ENCODE measurements around the gene NDUFB1. TPM values are rescaled to one million over a fixed set of nuclear protein-coding genes. Genes with fewer than 3 reads are reported as not detected.

The NDUFB1 gene
- total RNA-seq, 2 donors from 2014 or later, result 167 to 185 TPM

- Histone ChIP-seq H3K36me3 (peaks cover 7% of the 10 kb centered on the region), H3K27ac (no peak overlapping the region), H3K27me3 (no peaks in the 10 kb centered on the region), H3K4me1 (no peaks in the 10 kb centered on the region), H3K9ac (ENCODE audit: low read depth in 2 of 2, low read length in 2 of 2) (no peak overlapping the region), H3K9me3 (no peaks in the 10 kb centered on the region), H3K4me3 (no peak overlapping the region)
- no peak for DNase-seq
- no peak for TF ChIP-seq CTCF (IDR thresholded peaks at IDR 0.05)
- intact Hi-C loops (cut with DNase I), result loop anchor here (10.0 kb wide), 1 partner anchor 320 kb away; no protein-coding TSS in a partner anchor
Measured at GRCh38 chr14:92134456-92134855, 12.9 kb upstream of the NDUFB1 start.

GRCh38 chr14:92122761-92123160 is 1.3 kb upstream of the NDUFB1 start:
- peak overlapping the region; percentile 94 for H3K4me3 ChIP-seq
- no peaks in the 10 kb centered on the region for H3K4me1 ChIP-seq
- H3K9ac ChIP-seq (ENCODE audit: low read depth in 2 of 2, low read length in 2 of 2), result peak overlapping the region; percentile 95 to 96
- no peaks in the 10 kb centered on the region for H3K9me3 ChIP-seq
- intact Hi-C loops (cut with DNase I), result loop anchor here (10.0 kb wide), 1 partner anchor 562 kb away; no protein-coding TSS in a partner anchor
- no peak for DNase-seq
- H3K27ac ChIP-seq, result no peak overlapping the region
- TF ChIP-seq CTCF (IDR thresholded peaks at IDR 0.05), result no peak
- H3K36me3 ChIP-seq, result no peaks in the 10 kb centered on the region
- H3K27me3 ChIP-seq, result no peaks in the 10 kb centered on the region

GRCh38 chr14:92122351-92122677 is 808 bp upstream of the NDUFB1 start:
- intact Hi-C loops (cut with DNase I), result loop anchor here (10.0 kb wide), 1 partner anchor 562 kb away; no protein-coding TSS in a partner anchor
- Histone ChIP-seq H3K9ac (ENCODE audit: low read depth in 2 of 2, low read length in 2 of 2) (peak overlapping the region; percentile 95 to 96), H3K4me3 (peak overlapping the region; percentile 94), H3K27me3 (no peaks in the 10 kb centered on the region), H3K36me3 (no peaks in the 10 kb centered on the region), H3K4me1 (no peaks in the 10 kb centered on the region), H3K9me3 (no peaks in the 10 kb centered on the region), H3K27ac (peak overlapping the region; percentile 81)
- DNase-seq, result peak; percentile 32
- TF ChIP-seq CTCF (IDR thresholded peaks at IDR 0.05), result no peak

- no peak for TF ChIP-seq CTCF (IDR thresholded peaks at IDR 0.05)
- intact Hi-C loops (cut with DNase I), result loop anchor here (10.0 kb wide), 1 partner anchor 564 kb away; no protein-coding TSS in a partner anchor
- no peak for DNase-seq
- Histone ChIP-seq H3K27me3 (no peaks in the 10 kb centered on the region), H3K4me3 (peak overlapping the region; percentile 94), H3K36me3 (no peaks in the 10 kb centered on the region), H3K4me1 (no peaks in the 10 kb centered on the region), H3K9ac (ENCODE audit: low read depth in 2 of 2, low read length in 2 of 2) (peak overlapping the region; percentile 95 to 96), H3K9me3 (no peaks in the 10 kb centered on the region), H3K27ac (peak overlapping the region; percentile 81)
Measured at GRCh38 chr14:92121207-92121669, 268 bp downstream of the NDUFB1 start.

- Histone ChIP-seq H3K27ac (no peak overlapping the region), H3K27me3 (no peaks in the 10 kb centered on the region), H3K4me3 (no peak overlapping the region), H3K9me3 (no peaks in the 10 kb centered on the region), H3K9ac (ENCODE audit: low read depth in 2 of 2, low read length in 2 of 2) (no peak overlapping the region), H3K36me3 (no peaks in the 10 kb centered on the region), H3K4me1 (no peaks in the 10 kb centered on the region)
- no peak for TF ChIP-seq CTCF (IDR thresholded peaks at IDR 0.05)
- intact Hi-C loops (cut with DNase I), result no loop called here
- DNase-seq, result no peak
Measured at GRCh38 chr14:92109490-92109889, 12.0 kb downstream of the NDUFB1 start.
